A549 (cell line): ENCODE results near the gene FLT3LG. TPM values are rescaled to one million over a fixed set of nuclear protein-coding genes. Genes with fewer than 3 reads are reported as not detected.

Experiments used
- ATAC-seq, 2 experiments: fragments of 200-7000 bp in 1 of 2; fragments of >200 bp in 1 of 2; cut with Nextera tagmentation in 1 of 2; cut with Tn5 transposase in 1 of 2; 3 replicates each; pipeline versions ENCODE4 v1.8.0 to v1.9.1; 2018 to 2020; ENCODE audit warnings: mild to moderate bottlenecking in 1 of 2, moderate library complexity in 1 of 2
- CTCF ChIA-PET: fragments of 300-600 bp; sonication (Branson Sonifier 250); formaldehyde crosslinking; extraction: SDS; loops from one replicate; lab custom pipeline; 2021; ENCODE audit warnings: antibody characterized with exemption, inconsistent platforms; lab: Yijun Ruan, JAX
- POLR2A ChIA-PET: fragments of 350-600 bp; formaldehyde crosslinking; extraction: SDS; loops from one replicate; lab custom pipeline; 2021; ENCODE audit warnings: antibody characterized with exemption, inconsistent platforms; lab: Yijun Ruan, JAX
- DNase-seq, 2 experiments: peaks; one replicate each; pipeline versions ENCODE4 v3.0.0 to v3.0.0-alpha.2; 2011 to 2016; ENCODE audit warnings: low read depth in 1 of 2, low spot score in 1 of 2
- FAIRE-seq: peaks from 2 replicates; lab custom pipeline; 2011; peaks lifted over from hg19 to GRCh38; lab: Jason Lieb, UNC
- H3K27ac ChIP-seq, 2 experiments: fragments of >200 bp; sonication (Bioruptor Twin); formaldehyde crosslinking; 3 replicates each; pipeline ENCODE4 v1.5.1; 2016 to 2017
- H3K4me1 ChIP-seq: fragments of >200 bp; sonication (Bioruptor Twin); formaldehyde crosslinking; 3 replicates; pipeline ENCODE4 v1.6.1; 2016
- H3K4me2 ChIP-seq: fragments of >200 bp; sonication (Bioruptor Twin); formaldehyde crosslinking; 3 replicates; pipeline ENCODE4 v1.6.1; 2016
- H3K4me3 ChIP-seq: fragments of >200 bp; sonication (Bioruptor Twin); formaldehyde crosslinking; 3 replicates; pipeline ENCODE4 v1.5.1; 2016
- H3K9me3 ChIP-seq: fragments of >200 bp; sonication (Bioruptor Twin); formaldehyde crosslinking; 3 replicates; pipeline ENCODE4 v1.6.1; 2016
- BCL3 ChIP-seq: fragments of >200 bp; sonication (Bioruptor Twin); formaldehyde crosslinking; IDR thresholded peaks from 3 replicates; pipeline ENCODE4 v1.6.1; 2016
- CEBPB ChIP-seq, 2 experiments: fragments of >200 bp in 1 of 2; sonication (Bioruptor Twin) in 1 of 2; formaldehyde crosslinking in 1 of 2; IDR thresholded peaks; 2 replicates each; pipeline ENCODE4 v1.6.1; 2012 to 2016
- CHD4 ChIP-seq: fragments of 200-600 bp; sonication (generic); IDR thresholded peaks from 2 replicates; pipeline ENCODE4 v1.6.1; 2016; ENCODE audit warnings: antibody characterized with exemption, mild to moderate bottlenecking, borderline replicate concordance
- CTCF ChIP-seq: fragments of >200 bp; sonication (Bioruptor Twin); formaldehyde crosslinking; IDR thresholded peaks from 3 replicates; pipeline ENCODE4 v1.5.1; 2016
- E2F6 ChIP-seq: IDR thresholded peaks from 2 replicates; pipeline ENCODE4 v1.6.1; 2012; ENCODE audit warnings: low read depth, borderline replicate concordance
- ELK1 ChIP-seq: fragments of 150-350 bp; IDR thresholded peaks from 2 replicates; pipeline ENCODE4 v1.6.1; 2014; ENCODE audit warnings: low read depth, mild to moderate bottlenecking, low read length
- EP300 ChIP-seq, 2 experiments: fragments of >200 bp; sonication (Bioruptor Twin); formaldehyde crosslinking; IDR thresholded peaks; 2 replicates in 1 of 2; 3 replicates in 1 of 2; pipeline ENCODE4 v1.6.1; 2016 to 2017
- FOSB ChIP-seq: fragments of 250-450 bp; sonication (Bioruptor Pico); IDR thresholded peaks from 2 replicates; pipeline ENCODE4 v1.5.0; 2020; ENCODE audit warnings: mild to moderate bottlenecking, moderate library complexity
- FOSL2 ChIP-seq, 2 experiments: fragments of 450-650 bp in 1 of 2; fragments of >200 bp in 1 of 2; sonication (Bioruptor Twin) in 1 of 2; formaldehyde crosslinking; IDR thresholded peaks; 2 replicates each; pipeline versions ENCODE4 v1.5.0 to v1.6.1; 2016 to 2020; ENCODE audit warnings: mild to moderate bottlenecking in 1 of 2, moderate library complexity in 1 of 2
- FOXS1 ChIP-seq: fragments of 250-450 bp; sonication (Bioruptor Pico); IDR thresholded peaks from 2 replicates; pipeline ENCODE4 v1.5.0; 2020; ENCODE audit warnings: mild to moderate bottlenecking, moderate library complexity
- HDAC2 ChIP-seq: fragments of 200-600 bp; sonication (generic); IDR thresholded peaks from 2 replicates; pipeline ENCODE4 v1.6.1; 2016
- HES2 ChIP-seq: fragments of >200 bp; sonication (Bioruptor Twin); formaldehyde crosslinking; IDR thresholded peaks from 2 replicates; pipeline ENCODE4 v1.6.1; 2016
- HOXA7 ChIP-seq: fragments of 250-450 bp; sonication (Bioruptor Pico); IDR thresholded peaks from 2 replicates; pipeline ENCODE4 v1.5.0; 2020; ENCODE audit warnings: mild to moderate bottlenecking, moderate library complexity
- HOXB13 ChIP-seq: fragments of 250-450 bp; sonication (Bioruptor Pico); IDR thresholded peaks from 2 replicates; pipeline ENCODE4 v1.5.0; 2020; ENCODE audit warnings: low read depth, mild to moderate bottlenecking, moderate library complexity
- HOXB5 ChIP-seq: fragments of 250-450 bp; sonication (Bioruptor Pico); IDR thresholded peaks from 2 replicates; pipeline ENCODE4 v1.5.0; 2020; ENCODE audit warnings: mild to moderate bottlenecking, moderate library complexity
- JUN ChIP-seq, 2 experiments: fragments of >200 bp; sonication (Bioruptor Twin); formaldehyde crosslinking; IDR thresholded peaks; 2 replicates in 1 of 2; 3 replicates in 1 of 2; pipeline ENCODE4 v1.6.1; 2016 to 2017
- MAZ ChIP-seq: fragments of 150-350 bp; IDR thresholded peaks from 2 replicates; pipeline ENCODE4 v1.6.1; 2014; ENCODE audit warnings: antibody characterized with exemption, low read depth, low read length, borderline replicate concordance
- NFE2L2 ChIP-seq: fragments of 150-350 bp; conservative IDR thresholded peaks from 2 replicates; pipeline ENCODE4 v1.6.1; 2014; ENCODE audit warnings: low read length
- NPAS2 ChIP-seq: fragments of 250-450 bp; sonication (Bioruptor Pico); IDR thresholded peaks from 2 replicates; pipeline ENCODE4 v1.8.0; 2022; ENCODE audit warnings: mild to moderate bottlenecking, moderate library complexity, borderline replicate concordance
- PHF8 ChIP-seq: fragments of 200-600 bp; sonication (generic); IDR thresholded peaks from 2 replicates; pipeline ENCODE4 v1.6.1; 2016; ENCODE audit warnings: low read depth, mild to moderate bottlenecking, antibody characterized with exemption, moderate library complexity, borderline replicate concordance
- RARB ChIP-seq: fragments of 250-450 bp; sonication (Bioruptor Pico); IDR thresholded peaks from 2 replicates; pipeline ENCODE4 v1.8.0; 2021; ENCODE audit warnings: mild to moderate bottlenecking, moderate library complexity
- REST ChIP-seq: fragments of 200-600 bp; sonication (generic); IDR thresholded peaks from 2 replicates; pipeline ENCODE4 v1.6.1; 2016; ENCODE audit warnings: antibody characterized with exemption, mild to moderate bottlenecking, moderate library complexity
- SMC3 ChIP-seq: fragments of >200 bp; sonication (Bioruptor Twin); formaldehyde crosslinking; IDR thresholded peaks from 3 replicates; pipeline ENCODE4 v1.6.1; 2018; ENCODE audit warnings: inconsistent platforms
- TP53 ChIP-seq: fragments of 250-450 bp; sonication (Bioruptor Pico); IDR thresholded peaks from 2 replicates; pipeline ENCODE4 v1.5.0; 2021; ENCODE audit warnings: mild to moderate bottlenecking, moderate library complexity
- ZNF302 ChIP-seq: fragments of 250-450 bp; sonication (Bioruptor Pico); IDR thresholded peaks from 2 replicates; pipeline ENCODE4 v1.9.0; 2021; ENCODE audit warnings: inconsistent platforms, mild to moderate bottlenecking, moderate library complexity
- WGBS: methylation state at CpG from one replicate; pipeline ENCODE4 v1.1.6; 2017; ENCODE audit errors: missing lambda C conversion rate; 5-methylcytosine and 5-hydroxymethylcytosine counted together
- polyA plus RNA-seq, 4 experiments: library from polyadenylated mRNA; depleted of rRNA in 3 of 4; stranded (reverse); fragments of >200 nt; fragmentation: RNase III in 1 of 4; extraction: RNeasy Plus Mini Kit Qiagen cat#74134 plus additional on column Dnase treatment in 1 of 4; gene quantifications; 2 replicates in 3 of 4; 3 replicates in 1 of 4; pipeline ENCODE4 v1.2.3, GENCODE V29; 2011 to 2017

FLT3LG gene
- polyA plus RNA-seq, 2 of the 4 experiments (the other 2 are of a cell fraction): 0.58 to 0.99 TPM

- TF ChIP-seq BCL3 (peak; percentile 67; the same call in 1 of the 3 replicates), TP53 (CRISPR knock-in tag) (peak; percentile 96), CEBPB (IDR thresholded peaks at IDR 0.05) (no peak; a peak in 1 of 4 replicates), NPAS2 (no peak), PHF8 (no peak), E2F6 (peak; percentile 47; the same call in 1 of the 2 replicates), REST (peak; percentile 26; the same call in 1 of the 2 replicates)
Measured at GRCh38 chr19:49492573-49493405, 18.8 kb downstream of the FLT3LG start (continued).

- DNase-seq (no peak), ATAC-seq (no peak), FAIRE-seq (no peak)
- POLR2A ChIA-PET: interaction anchor here (1.0 to 1.7 kb wide), 11 partner anchors 9 to 180 kb away, joined by 3 to 13 read pairs (median 6); partner anchors contain the start of genes NOSIP, PIH1D1, PRMT1 and PRRG2
- 1% methylated on average over 11 of the region's 11 CpGs for WGBS
- CTCF ChIA-PET: interaction anchor here (0.6 to 1.7 kb wide), 3 partner anchors 10 to 74 kb away, joined by 3 to 5 read pairs (median 5); no protein-coding TSS in a partner anchor
- Histone ChIP-seq H3K4me3 (peak overlapping the region; percentile 97), H3K9me3 (no peaks in the 10 kb centered on the region), H3K27ac (peak overlapping the region; percentile 93 to 97), H3K4me2 (peak overlapping the region; percentile 89), H3K4me1 (peaks cover 38% of the 10 kb centered on the region)
- TF ChIP-seq FOSB (CRISPR knock-in tag) (peak; percentile 68; the same call in 1 of the 2 replicates), RARB (CRISPR knock-in tag) (0 out of 2 replicates have a peak, but pooled peaks have one; percentile 51), HDAC2 (no peak), PHF8 (no peak; the same call in none of the 2 replicates), JUN (IDR thresholded peaks at IDR 0.05) (peak in 1 of 2 experiments; percentile 14; a peak in 2 of 5 replicates), HES2 (no peak), EP300 (IDR thresholded peaks at IDR 0.05) (no peak), HOXB5 (CRISPR knock-in tag) (peak; percentile 38; the same call in 1 of the 2 replicates), HOXA7 (CRISPR knock-in tag) (peak; percentile 69), FOXS1 (no peak), FOSL2 (IDR thresholded peaks at IDR 0.05) (no peak), FOSL2 (CRISPR knock-in tag; IDR thresholded peaks at IDR 0.05) (no peak), BCL3 (0 out of 3 replicates have a peak, but pooled peaks have one; percentile 2), NFE2L2 (no peak), ELK1 (no peak), MAZ (no peak), HOXB13 (CRISPR knock-in tag) (no peak), CTCF (no peak), SMC3 (no peak), CHD4 (no peak), ZNF302 (CRISPR knock-in tag) (no peak)
Measured at GRCh38 chr19:49496574-49497008, 22.6 kb downstream of the FLT3LG start.
